Activated T-helper 2 cell treated with anti-CD3 and anti-CD28 coated beads, Interferon-gamma antibody, Interleukin-2, Interleukin-4, amounts not matched to agents 10 μg/mL and 5 μg/mL and 100 μg/mL, durations not matched to agents 14 hours and 24 hours and 36 hours (primary cell): ENCODE results near the gene SMARCD3. TPM values are rescaled to one million over a fixed set of nuclear protein-coding genes. Genes with fewer than 3 reads are reported as not detected.

ENCODE experiments used
- DNase-seq: peaks from one replicate; pipeline ENCODE4 v3.0.0; 2021; ENCODE audit warnings: low spot score
- H3K27ac Mint-ChIP-seq: one replicate; pipeline ENCODE4 v1.8.0; 2021; ENCODE audit warnings: mixed read lengths
- H3K27me3 Mint-ChIP-seq: one replicate; pipeline ENCODE4 v1.8.0; 2021; ENCODE audit warnings: low read depth, mixed read lengths
- H3K36me3 Mint-ChIP-seq: one replicate; pipeline ENCODE4 v1.8.0; 2021; ENCODE audit warnings: low read depth, mixed read lengths
- H3K4me1 Mint-ChIP-seq: one replicate; pipeline ENCODE4 v1.8.0; 2021; ENCODE audit warnings: low read depth, mixed read lengths
- H3K4me3 Mint-ChIP-seq: one replicate; pipeline ENCODE4 v1.8.0; 2021; ENCODE audit warnings: low read depth, mild to moderate bottlenecking, moderate library complexity, mixed read lengths
- H3K9me3 Mint-ChIP-seq: one replicate; pipeline ENCODE4 v1.8.0; 2021; ENCODE audit warnings: mixed read lengths
- intact Hi-C: fragments of 100-400 bp; cut with micrococcal nuclease; formaldehyde crosslinking; loops from one replicate; pipeline ENCODE4 v1.15.1; 2023
- total RNA-seq: library from RNA; stranded (reverse); gene quantifications from 2 replicates; pipeline ENCODE4 v1.2.3, GENCODE V29; 2022

The SMARCD3 gene
- total RNA-seq, 1 donor from 2014 or later, result 3.3 TPM

DNA sequence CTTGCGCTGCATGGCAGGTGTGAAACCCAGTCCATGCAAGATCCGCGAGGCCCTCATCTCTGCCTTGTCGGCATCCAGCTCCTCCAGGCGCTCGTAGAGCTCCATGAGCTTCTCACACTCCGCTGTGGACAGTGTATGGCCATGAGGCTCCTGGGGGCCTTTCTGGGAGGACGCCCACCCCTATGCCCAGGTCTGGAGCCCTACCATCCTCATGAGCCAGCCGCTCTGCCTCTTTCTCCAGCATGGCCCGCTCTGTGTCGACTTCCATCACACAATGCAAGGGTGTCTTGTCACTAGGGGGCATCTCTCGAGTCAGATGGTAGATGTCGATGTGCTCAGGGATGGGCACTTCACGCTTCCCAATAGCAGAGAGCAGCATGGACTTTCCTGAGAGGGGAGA lies 24.8 kb downstream of the SMARCD3 start:
- Mint-ChIP-seq H3K27me3 (no peaks in the 10 kb centered on the region), H3K27ac (no peak overlapping the region), H3K36me3 (peaks cover 68% of the 10 kb centered on the region), H3K9me3 (no peaks in the 10 kb centered on the region), H3K4me1 (peaks cover 20% of the 10 kb centered on the region), H3K4me3 (no peak overlapping the region)
- intact Hi-C loops, result loop anchor here (10.0 kb wide), 1 partner anchor 139 kb away; the partner anchor contains the start of genes AGAP3, FASTK and TMUB1
- DNase-seq, result no peak

- intact Hi-C loops, result no loop called here
- Mint-ChIP-seq H3K9me3 (no peaks in the 10 kb centered on the region), H3K36me3 (peaks cover 70% of the 10 kb centered on the region)
Observed at GRCh38 chr7:151218170-151218569, 30.3 kb downstream of the SMARCD3 start.

DNA sequence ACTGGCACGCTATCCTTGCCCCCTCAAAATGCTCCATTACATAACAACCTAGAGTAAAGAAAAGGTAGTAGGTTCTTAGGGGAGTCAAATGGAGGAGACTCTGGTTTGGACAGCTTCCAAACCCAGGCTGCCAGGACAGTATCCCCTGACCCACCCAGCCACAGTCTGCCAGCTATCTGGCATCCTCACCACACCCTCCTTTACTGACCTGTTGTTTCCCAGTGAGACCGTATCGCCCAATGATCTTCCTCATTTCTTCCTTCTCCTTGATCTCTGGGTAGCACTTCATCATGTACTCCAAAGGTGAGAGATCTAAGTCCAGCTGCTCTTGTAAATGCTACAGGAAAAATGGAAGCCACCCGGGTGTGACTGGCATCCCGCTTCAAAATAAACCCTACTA lies 33.1 kb downstream of the SMARCD3 start:
- H3K27me3 Mint-ChIP-seq, result no peaks in the 10 kb centered on the region
- H3K36me3 Mint-ChIP-seq, result peaks cover 65% of the 10 kb centered on the region
- DNase-seq, result no peak
- H3K9me3 Mint-ChIP-seq, result no peaks in the 10 kb centered on the region
- intact Hi-C loops, result no loop called here
- no peaks in the 10 kb centered on the region for H3K4me1 Mint-ChIP-seq
- H3K4me3 Mint-ChIP-seq, result no peak overlapping the region
- H3K27ac Mint-ChIP-seq, result no peak overlapping the region

More at GRCh38 chr7:151218170-151218569, 30.3 kb downstream of the SMARCD3 start:
- no peaks in the 10 kb centered on the region for H3K27me3 Mint-ChIP-seq
- H3K4me1 Mint-ChIP-seq, result no peaks in the 10 kb centered on the region
- H3K27ac Mint-ChIP-seq, result no peak overlapping the region
- no peak for DNase-seq
- H3K4me3 Mint-ChIP-seq, result no peak overlapping the region

GRCh38 chr7:151213826-151214225 lies 34.7 kb downstream of the SMARCD3 start:
- Mint-ChIP-seq H3K36me3 (peaks cover 56% of the 10 kb centered on the region), H3K27ac (no peak overlapping the region)
- intact Hi-C loops, result no loop called here

DNA sequence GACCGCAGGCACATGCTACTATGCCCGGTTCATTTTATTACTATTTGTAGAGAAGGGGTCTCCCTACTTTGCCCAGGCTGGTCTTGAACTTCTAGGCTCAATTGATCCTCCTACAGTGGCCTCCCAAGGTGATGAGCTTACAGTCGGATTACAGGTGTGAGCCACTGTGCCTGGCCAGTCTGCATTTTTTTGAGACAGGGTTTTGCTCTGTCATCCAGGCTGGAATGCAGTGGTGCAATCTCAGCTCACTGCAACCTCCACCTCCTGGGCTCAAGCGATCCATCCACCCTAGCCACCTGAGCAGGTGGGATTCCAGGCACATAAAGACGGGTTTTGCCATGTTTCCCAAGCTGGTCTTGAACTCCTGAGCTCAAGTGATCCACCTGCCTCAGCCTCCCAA lies 35.9 kb downstream of the SMARCD3 start:
- no peaks in the 10 kb centered on the region for H3K9me3 Mint-ChIP-seq
- H3K4me1 Mint-ChIP-seq, result peaks cover 7% of the 10 kb centered on the region
- peaks cover 44% of the 10 kb centered on the region for H3K36me3 Mint-ChIP-seq
- H3K4me3 Mint-ChIP-seq, result no peak overlapping the region
- intact Hi-C loops, result no loop called here
- H3K27ac Mint-ChIP-seq, result no peak overlapping the region
- H3K27me3 Mint-ChIP-seq, result no peaks in the 10 kb centered on the region
- no peak for DNase-seq

More at GRCh38 chr7:151213826-151214225, 34.7 kb downstream of the SMARCD3 start:
- H3K4me3 Mint-ChIP-seq, result no peak overlapping the region
- H3K27me3 Mint-ChIP-seq, result no peaks in the 10 kb centered on the region
- H3K9me3 Mint-ChIP-seq, result no peaks in the 10 kb centered on the region
- H3K4me1 Mint-ChIP-seq, result no peaks in the 10 kb centered on the region
- DNase-seq, result no peak

DNA sequence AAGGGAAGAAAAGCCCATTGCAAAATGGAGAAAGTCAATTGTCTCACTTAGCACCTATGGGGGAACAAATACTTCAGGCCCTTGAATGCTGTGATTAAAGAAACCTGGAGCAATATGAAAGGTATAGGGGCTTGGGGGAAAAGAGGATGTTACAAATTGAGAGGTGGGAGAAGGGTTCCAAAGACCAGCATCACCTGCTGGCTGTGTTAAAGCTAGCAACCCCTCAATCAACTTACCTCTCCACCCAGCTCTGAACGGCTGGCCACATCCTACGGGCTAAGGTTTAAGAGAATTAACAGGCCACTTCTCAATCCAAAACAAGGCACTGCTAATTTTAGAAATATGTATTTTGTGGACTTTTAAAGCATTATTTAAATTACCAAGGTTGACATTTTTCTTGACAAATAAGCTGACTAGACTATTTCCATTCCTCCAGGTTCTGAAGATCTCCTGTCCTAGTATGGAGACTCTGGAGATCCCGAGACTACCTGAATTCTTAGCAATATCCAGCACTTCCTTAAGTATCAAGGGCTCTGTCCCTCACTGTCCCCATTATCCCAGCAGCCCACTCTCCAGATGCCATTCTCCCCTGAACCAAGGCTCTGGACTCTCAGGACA lies 37.2 kb downstream of the SMARCD3 start:
- Mint-ChIP-seq H3K4me3 (no peak overlapping the region), H3K4me1 (peaks cover 19% of the 10 kb centered on the region), H3K27ac (no peak overlapping the region), H3K27me3 (no peaks in the 10 kb centered on the region), H3K36me3 (peaks cover 43% of the 10 kb centered on the region), H3K9me3 (no peaks in the 10 kb centered on the region)
- intact Hi-C loops, result no loop called here
- DNase-seq, result no peak

DNA sequence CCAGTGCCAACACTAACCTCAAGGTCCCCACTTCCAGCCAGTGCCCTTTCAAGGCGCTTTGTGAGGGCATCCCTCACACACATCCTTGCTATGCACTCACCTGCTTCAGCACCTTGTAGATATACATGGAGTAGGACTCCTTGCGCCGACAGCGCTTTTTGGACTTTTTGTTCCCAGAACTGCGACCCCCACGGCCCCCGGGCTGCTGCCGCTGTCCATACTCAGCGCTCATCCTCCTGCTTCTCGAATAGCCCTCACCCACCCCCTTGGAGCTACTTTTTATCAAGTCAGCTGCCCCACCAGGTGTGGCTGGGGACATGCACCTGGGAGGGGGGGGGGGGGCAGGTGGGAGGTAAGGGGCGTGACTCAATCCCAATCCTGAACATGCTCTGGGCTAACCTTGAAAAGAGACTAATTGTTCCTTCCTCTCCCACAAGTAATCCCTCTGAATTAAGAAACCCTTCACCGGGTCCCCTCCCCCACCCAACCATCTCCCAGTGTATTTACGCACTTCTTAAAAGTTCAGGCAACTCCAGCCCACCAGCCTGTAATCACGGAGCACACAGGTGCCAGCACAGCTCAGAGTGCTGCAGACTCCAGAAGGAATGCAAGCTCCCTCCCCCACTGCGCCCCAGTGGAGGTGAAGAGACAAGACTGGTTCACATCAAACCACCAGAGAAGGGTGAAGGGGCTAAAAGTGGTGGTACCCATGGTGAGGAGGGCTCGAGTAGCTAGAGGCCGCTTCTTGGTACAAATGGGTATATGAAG lies 38.2 kb downstream of the SMARCD3 start, which contains the start of gene H2BK1:
Gene H2BK1 (minus strand): TSS at position 402 of the 768 bp plus-strand sequence. CDS start 170 bp downstream, at position 232.
- Mint-ChIP-seq H3K36me3 (peaks cover 33% of the 10 kb centered on the region), H3K27ac (no peak within 1 kb of the TSS), H3K4me3 (no peak within 1 kb of the TSS), H3K9me3 (no peaks in the 10 kb centered on the region), H3K27me3 (no peaks in the 10 kb centered on the region), H3K4me1 (peaks cover 22% of the 10 kb centered on the region)
- DNase-seq, result no peak
- intact Hi-C loops, result no loop called here

DNA sequence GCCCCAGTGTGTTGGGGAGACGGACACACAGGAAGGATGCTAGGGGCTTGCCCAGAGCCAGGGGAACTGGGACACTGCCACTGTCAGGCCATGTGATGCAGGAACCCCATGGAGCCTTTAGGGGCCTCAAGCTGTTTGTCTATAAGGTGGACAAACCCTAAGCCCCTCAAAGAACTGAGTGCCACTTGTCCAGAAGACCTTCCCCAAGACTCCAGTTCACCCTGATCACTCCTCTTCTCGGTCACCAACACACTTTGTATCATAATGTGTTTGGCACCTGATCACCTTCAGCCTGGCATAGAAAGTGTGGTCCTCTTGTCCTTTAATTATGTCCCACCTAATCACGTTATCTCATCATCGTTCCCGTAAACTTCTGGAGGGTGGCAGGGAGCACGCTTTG lies 38.9 kb downstream of the SMARCD3 start:
- Mint-ChIP-seq H3K4me1 (peaks cover 22% of the 10 kb centered on the region), H3K27me3 (peaks cover 3% of the 10 kb centered on the region), H3K4me3 (no peak overlapping the region), H3K9me3 (no peaks in the 10 kb centered on the region), H3K27ac (no peak overlapping the region), H3K36me3 (peaks cover 26% of the 10 kb centered on the region)
- intact Hi-C loops, result no loop called here
- no peak for DNase-seq

DNA sequence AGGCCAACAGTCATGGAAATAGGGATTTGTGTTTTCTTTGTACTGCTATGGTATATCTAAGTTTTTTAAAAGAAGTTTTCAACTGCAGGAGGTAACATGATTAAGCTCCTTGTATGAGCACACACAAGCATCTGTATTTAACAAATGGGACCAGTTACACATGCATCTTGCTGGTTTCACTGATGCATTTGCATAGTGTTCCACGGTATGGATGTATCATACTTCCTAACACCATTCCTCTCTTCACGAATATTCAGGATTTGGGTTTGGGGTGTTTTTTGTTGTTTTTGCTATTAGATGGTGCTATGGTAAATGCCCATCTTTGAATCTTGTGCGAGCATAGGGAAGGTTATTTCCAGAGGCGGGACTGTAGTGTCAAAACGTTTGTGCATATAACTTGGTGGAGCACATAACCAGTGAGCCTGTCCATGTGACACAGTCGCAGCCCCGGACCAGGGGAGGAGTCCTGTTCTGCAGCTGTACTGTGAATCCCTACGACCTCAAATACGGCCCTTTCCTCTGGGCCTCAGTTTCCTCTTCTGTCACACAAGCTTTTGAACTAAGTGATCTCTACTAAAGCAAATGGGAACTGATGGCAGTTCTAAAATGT lies 40.1 kb downstream of the SMARCD3 start:
- Mint-ChIP-seq H3K27me3 (peaks cover 3% of the 10 kb centered on the region), H3K4me3 (no peak overlapping the region), H3K9me3 (no peaks in the 10 kb centered on the region), H3K27ac (no peak overlapping the region), H3K4me1 (peaks cover 22% of the 10 kb centered on the region), H3K36me3 (peaks cover 20% of the 10 kb centered on the region)
- no peak for DNase-seq
- intact Hi-C loops, result no loop called here

GRCh38 chr7:151207804-151208203 lies 40.7 kb downstream of the SMARCD3 start:
- intact Hi-C loops, result no loop called here
- H3K27me3 Mint-ChIP-seq, result peaks cover 5% of the 10 kb centered on the region
- H3K27ac Mint-ChIP-seq, result no peak overlapping the region

GRCh38 chr7:151207315-151207714 lies 41.2 kb downstream of the SMARCD3 start:
- Mint-ChIP-seq H3K9me3 (no peaks in the 10 kb centered on the region), H3K4me3 (no peak overlapping the region), H3K36me3 (peaks cover 11% of the 10 kb centered on the region), H3K4me1 (peaks cover 22% of the 10 kb centered on the region), H3K27me3 (peaks cover 5% of the 10 kb centered on the region), H3K27ac (no peak overlapping the region)
- DNase-seq, result no peak
- intact Hi-C loops, result no loop called here

More at GRCh38 chr7:151207804-151208203, 40.7 kb downstream of the SMARCD3 start:
- DNase-seq, result no peak
- H3K9me3 Mint-ChIP-seq, result no peaks in the 10 kb centered on the region
- H3K4me3 Mint-ChIP-seq, result no peak overlapping the region
- H3K4me1 Mint-ChIP-seq, result peaks cover 22% of the 10 kb centered on the region
- peaks cover 14% of the 10 kb centered on the region for H3K36me3 Mint-ChIP-seq

- Mint-ChIP-seq H3K27me3 (peaks cover 5% of the 10 kb centered on the region), H3K4me3 (no peak overlapping the region), H3K4me1 (peaks cover 22% of the 10 kb centered on the region), H3K36me3 (peaks cover 7% of the 10 kb centered on the region), H3K9me3 (no peaks in the 10 kb centered on the region), H3K27ac (no peak overlapping the region)
- intact Hi-C loops, result no loop called here
- no peak for DNase-seq
Observed at GRCh38 chr7:151206914-151207313, 41.6 kb downstream of the SMARCD3 start.

DNA sequence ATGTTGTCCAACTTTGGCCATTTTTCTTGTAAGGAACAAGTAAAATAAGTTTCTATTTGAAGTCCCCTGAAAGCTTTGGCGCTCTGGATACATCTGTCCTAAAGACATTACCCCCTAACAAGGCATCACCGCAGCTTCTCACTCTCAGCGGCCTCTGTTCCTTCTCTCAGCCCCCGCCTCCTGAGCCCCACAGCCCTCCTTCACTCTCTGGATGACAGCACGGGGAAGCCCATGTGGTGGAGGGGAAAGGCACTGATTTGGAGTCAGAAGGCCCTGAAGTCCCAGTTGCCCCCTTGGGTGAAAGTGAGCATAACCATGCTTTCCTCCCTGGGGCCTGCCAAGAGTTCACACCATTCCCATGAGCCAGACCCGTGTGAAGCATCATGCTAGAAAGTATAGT lies 42.8 kb downstream of the SMARCD3 start:
- intact Hi-C loops, result no loop called here
- H3K27ac Mint-ChIP-seq, result no peak overlapping the region

More for the DNA sequence above, 42.8 kb downstream of the SMARCD3 start:
- Mint-ChIP-seq H3K9me3 (no peaks in the 10 kb centered on the region), H3K4me1 (peaks cover 22% of the 10 kb centered on the region), H3K36me3 (peaks cover under 1% of the 10 kb centered on the region), H3K4me3 (no peak overlapping the region), H3K27me3 (peaks cover 13% of the 10 kb centered on the region)
- DNase-seq, result no peak
